Measurements from ENCODE around the gene ASB10.

DNA sequence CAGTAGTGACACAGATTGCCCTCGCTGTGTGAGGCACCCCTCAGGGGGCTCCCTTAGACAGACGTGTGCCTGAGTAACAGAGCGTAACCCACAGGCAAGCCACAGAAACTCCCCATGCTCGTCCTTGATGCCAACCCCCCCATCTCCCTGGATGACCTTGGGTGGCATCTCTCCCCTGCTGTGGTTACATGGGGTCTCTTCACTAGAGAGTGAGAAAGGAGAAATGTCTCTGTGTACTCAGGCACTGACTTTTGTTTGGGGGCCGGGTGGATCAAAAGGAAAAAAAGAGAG, 1.1 kb upstream of the ASB10 start:
- TF ChIP-seq CTCF (IDR thresholded peaks at IDR 0.05), result no peak
- TF ChIP-seq POLR2A (IDR thresholded peaks at IDR 0.05), result no peak

Measured in sigmoid colon (tissue), 3 donors.